Fibroblast of peridontal ligament (primary cell): ENCODE results near the gene TMEM106C.

Experiments used
- DNase-seq: peaks from one replicate; pipeline ENCODE4 v3.0.0-alpha.2; 2010; ENCODE audit errors: extremely low read depth

Gene TMEM106C

DNA sequence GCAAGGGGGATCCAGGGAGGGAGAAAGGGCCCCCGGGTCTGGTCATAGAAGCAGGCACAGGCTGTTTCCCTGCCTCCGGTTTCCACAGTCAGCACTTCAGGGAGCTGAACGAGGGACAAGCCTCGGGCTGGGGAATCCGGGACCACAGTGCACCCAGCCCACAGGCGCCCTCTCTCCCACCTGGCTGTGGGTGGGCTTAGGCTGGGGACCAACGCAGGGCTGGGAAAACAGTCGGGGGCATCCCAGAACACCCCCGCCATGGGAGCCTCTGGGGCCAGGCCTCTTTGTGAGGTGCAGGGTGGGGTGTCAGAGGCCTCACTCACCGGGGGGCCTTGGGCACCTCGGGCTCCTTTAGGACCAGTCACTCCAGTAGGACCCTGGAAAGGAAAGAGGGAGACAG, 16.3 kb downstream of the TMEM106C start:
- no peak for DNase-seq

DNA sequence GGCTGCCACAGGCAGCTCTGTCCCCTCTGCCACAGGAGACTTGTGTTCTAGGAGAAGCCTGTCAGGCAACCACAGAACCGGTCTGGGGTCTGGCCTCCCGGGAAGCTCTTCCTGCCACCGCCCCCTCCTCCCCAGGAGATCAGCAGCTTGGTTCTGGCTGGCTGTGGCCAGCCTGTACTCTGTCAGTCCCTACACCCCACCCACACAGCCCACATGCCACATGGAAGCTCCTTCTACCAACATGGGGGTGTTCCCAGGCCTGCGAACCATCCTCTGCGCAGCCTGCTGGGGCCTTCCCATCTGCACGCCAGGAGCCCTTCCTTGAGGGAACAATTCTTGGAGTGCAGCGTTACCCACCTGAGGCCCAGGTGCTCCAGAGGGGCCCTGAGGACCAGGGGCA, 16.8 kb downstream of the TMEM106C start:
- DNase-seq, result no peak

DNA sequence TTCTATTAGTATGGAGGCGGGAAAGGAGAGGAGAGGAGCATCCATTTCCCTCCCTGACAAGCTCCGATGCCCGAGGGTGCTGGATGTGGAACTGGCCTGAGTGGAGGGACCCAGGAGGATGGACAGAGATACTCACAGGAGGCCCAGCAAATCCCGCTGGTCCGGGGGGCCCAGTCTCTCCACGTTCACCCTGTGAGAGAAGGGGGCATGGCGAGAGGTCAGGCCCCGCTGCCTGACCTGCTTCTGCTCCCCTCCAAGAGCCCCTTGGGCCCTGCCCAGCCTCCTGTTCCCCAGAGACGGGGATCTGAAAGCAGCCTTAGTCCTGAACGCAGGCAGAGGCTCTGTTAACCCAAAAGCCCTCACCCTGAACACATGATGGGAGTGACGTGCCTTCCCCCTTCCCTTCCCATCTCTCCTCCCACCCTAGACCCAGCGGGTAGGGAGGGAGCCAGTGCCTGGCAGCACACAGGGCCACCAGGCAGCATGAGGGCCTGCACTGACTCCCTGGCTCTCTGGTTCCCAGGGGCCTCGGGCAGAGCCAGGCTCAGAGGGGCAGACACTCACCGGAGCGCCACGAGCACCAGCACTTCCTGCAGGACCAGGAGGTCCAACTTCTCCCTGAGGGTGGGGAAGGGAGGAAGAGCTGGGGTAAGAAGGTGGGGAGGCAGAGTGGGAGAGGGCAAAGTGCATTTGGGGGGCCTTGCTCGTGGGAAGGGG, 17.5 kb downstream of the TMEM106C start:
- DNase-seq, result no peak

DNA sequence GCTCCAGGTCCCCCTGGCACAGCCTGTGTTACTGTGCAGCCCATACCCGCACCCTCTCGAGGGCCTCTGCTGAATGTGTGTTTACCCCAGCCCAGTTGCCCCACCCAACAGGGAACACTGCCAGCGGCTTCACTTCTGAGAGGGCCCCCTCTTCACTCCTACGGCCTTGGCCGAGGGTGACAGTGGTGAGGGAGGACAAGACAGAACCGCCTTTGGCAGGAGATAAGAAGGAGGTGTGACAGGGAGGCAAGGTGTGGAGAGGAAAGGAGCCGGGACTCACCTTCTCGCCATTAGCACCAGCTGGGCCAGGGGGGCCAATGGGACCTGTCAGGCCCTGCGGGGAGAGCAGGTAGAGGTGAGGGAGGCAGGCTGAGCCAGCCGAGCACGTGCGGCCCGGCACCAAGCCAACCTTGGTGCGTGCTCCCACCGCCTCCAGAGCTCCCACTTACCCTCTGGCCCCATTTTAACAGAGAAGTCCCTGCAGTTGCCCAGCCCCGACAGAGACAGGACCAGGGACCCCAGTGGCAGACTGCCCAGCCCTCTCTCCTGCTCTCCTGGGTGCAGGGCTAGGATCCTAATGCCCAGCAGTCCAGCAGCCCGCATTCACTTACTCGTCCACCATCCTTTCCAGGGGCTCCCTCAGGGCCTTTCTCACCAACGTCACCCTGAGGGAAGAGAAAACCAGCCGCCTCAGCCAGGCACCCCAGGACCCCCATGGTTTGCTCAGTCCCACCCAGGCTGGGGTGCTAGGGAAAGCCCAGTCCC, 18.3 kb downstream of the TMEM106C start:
- no peak for DNase-seq

DNA sequence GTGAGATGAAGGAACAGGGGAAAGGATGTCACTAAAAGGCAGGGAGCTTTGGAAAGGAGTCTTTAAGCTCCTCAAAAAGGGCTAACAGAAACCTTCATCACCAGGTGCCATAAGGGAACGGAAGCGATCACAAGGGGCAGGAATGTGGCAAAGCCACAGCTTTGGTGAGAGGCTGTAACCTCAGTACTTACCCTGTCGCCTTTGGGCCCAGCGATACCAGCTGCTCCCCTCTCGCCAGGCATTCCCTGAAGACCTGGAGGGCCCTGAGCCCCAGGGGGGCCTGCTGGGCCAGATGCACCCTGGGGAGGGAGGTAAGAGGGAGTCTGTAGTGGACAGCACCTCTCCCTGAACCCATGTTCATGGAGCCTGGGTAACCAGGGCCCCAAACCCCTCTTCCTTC, 18.9 kb downstream of the TMEM106C start:
- no peak for DNase-seq

DNA sequence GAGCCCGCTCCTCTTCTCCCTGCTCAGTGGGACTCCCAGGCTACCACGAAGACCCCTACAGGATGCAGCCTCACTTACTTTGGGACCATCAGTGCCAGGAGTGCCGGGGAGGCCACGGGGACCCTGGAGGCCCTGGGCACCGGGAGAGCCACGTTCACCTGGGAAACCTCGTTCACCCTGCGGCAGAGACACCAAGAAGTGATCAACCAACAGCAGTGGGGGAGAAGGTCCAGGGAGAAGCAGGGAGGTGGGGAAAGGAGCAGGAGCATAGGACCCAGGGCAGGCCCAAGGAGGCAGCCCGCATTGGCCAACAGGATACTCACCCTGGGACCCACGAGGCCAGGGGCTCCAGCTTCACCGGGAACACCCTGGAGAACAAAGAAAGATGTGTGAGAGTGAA, 19.4 kb downstream of the TMEM106C start:
- DNase-seq, result no peak

DNA sequence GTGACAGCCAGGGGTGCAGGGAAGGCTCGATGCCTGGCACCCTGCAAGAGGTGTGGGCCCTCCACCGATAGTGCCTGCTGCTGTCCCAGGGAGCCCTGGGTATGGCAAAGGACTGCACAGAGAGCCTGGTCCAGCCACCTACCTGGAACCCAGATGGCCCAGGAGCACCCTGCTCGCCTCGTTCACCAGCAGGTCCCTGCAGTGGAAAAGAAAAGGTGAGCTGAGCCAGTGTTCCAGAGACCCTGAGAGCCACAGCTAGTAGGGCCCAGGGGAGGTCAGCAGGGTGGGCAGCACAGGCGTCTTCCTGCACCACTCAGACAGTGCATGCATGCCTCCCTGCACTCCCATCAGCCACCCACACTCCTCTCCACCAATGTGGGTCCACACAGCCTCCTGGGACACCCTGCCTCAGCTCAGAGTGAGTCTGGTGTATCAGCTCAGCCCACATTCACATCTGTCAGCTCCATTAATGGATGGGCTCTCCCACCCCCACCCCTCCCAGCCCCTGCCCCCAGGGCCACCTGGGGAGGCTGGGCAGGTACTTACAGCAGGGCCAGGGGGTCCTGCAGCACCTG, 20.2 kb downstream of the TMEM106C start:
- no peak for DNase-seq

DNA sequence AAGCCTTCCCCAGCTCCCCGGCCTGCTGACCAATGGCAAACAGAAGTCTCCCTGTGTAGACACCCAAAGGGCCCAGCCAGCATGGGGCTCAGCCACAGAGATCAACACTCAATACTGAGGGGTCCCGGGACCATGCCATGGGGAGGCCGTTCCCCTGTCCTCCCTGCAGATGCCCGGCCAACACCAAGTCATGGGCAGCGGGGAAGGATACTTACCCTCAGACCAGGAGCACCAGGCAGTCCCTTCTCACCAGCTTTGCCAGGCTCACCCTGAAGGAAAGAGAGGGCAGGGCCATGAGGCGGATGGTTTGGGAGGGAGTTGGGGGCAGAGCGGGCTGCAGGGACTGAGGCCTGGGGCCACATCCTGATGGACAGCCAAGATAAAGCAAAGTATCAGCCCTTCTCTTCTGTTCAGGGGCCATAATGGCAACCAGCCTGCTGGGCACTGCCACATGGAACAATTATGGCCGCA, 21.0 kb downstream of the TMEM106C start:
- no peak for DNase-seq

DNA sequence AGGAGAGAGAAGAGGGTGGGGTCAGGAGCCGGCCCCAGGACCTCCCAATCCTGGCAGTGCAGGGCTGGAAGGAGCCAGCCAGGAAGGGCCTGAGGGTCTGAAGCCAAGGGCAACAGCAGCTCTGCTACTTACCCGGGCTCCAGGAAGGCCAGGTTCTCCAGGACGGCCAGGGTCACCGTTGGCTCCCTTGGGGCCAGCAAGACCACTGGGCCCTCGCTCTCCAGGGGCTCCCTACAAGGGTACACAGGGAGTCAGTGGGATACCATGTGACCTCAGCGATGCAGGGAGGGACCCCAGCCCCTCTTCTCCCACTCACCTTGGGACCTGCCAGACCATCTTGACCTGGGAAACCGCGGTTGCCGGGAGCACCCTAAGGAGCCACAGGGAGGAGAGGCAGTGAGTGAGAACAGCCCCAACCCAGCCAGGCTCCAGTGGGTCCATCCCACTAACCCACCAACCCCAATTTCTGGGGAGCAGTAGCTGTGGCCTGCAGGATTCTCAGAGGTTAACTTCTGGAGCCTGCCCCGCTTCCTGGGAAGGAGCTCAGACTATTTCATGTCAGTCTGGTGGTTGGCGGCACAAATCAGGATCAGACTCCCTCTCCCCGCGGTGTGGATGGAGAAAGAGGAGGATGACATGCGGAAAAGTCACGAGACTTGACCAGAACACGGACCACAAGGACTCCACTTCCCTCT, 22.3 kb downstream of the TMEM106C start:
- DNase-seq, result no peak

DNA sequence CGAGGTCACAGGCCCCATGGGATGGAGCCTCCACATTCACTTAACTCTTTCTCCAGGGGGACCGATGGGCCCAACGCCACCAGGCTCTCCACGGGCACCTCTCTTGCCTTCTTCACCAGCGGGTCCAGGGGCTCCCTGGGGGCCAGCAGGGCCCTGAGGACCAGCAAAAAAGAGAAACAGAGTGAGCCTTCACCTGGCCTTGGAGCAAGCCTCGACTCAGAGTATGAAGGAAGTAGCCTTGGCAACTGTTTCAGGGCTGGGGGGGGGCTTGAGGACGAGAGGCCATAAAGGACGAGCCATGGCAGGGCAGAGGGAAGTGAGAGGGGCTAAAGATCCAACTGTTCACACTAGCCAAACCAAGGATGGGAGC, 22.9 kb downstream of the TMEM106C start:
- DNase-seq, result no peak

DNA sequence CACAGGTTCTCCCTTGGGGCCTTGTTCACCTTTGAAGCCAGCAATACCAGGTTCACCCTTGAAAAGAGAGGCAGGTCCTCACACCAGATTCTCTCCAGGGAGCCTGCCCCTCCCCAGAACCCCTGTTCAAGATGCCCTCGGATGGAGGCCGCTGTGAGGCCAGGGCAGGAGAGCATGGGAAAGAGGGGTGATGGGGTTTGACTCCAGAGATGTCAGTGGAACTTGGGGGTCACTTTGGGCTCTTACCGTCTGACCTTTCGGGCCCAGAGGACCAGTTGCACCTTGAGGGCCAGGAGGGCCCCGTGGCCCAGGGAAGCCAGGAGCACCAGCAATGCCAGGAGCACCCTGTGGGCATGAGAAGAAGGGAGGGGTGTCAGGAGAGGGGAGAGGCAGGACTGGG, 23.4 kb downstream of the TMEM106C start:
- DNase-seq, result no peak

DNA sequence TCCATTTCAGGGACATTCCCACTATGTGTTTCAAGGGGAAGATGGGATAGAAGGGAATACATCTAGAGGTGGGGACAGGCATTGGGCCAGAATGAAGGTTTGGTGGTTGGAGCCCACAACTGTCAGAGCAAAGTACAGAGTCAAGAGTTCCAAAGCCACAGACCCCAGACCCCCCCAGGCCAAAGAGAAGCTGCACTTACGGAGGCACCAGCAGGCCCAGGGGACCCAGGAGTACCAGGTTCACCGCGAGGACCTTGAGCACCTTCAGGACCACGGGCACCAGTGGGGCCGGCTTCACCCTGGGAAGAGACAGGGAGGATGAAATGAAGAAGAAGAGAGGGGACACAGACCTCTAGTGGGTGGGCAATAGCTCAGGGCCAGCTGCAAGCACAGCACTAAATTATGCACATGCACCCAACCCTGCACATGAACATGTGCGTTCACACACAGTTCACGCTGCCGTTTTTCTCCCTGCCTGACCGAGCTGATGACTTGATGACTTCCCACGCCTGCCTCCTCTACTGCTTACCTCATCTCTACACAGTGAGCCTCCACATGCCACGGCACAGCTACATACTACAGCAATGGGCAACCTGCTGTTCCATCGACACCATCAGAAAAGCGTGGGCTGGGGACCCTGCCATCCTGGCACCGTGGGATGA, 24.1 kb downstream of the TMEM106C start:
- DNase-seq, result no peak

DNA sequence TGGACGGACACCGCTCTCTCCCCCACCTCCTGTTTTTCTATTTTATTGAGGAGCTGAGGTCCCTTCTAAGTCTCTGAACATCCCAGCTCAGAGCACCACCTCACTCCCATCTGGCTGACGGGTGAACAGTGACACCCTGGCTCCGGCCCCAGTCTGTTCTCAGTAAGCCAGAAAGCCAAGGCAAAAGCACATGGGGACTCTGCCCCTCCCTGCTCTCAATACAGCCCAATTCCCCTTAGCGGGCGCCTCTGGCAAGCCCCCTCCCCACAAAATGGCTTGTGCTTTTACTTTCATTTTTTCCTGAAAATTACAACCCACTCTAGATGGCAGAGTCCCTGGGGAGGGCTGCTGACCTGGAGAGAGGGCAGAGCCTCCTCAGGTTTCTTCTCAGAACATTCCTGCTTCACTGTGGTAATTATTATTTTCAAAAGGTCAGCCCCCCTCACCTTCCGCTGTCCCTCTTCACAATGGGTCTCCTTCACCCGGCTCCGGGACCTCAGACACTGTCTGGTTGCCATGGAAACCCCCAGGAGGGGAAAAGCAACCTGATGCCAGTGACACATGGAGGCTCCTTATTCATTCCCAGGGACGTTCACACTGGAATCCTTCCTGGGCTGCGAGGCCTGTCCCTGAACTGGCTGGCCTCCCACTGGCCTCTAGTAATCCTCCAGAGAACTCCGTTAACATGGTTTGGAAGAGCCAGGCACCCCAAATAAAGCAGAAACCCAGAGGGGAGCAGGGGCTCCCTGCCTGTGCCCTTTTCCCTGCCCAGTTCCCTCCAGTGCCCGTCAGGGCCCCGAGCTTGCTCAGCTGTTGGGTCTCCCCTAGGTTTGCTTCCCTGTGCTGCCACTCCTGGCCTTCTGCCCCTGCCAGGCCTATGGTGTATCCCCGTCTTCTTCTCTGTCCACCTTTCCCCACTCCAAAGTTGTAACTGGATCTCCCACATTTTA, 25.0 kb downstream of the TMEM106C start:
- DNase-seq, result no peak

DNA sequence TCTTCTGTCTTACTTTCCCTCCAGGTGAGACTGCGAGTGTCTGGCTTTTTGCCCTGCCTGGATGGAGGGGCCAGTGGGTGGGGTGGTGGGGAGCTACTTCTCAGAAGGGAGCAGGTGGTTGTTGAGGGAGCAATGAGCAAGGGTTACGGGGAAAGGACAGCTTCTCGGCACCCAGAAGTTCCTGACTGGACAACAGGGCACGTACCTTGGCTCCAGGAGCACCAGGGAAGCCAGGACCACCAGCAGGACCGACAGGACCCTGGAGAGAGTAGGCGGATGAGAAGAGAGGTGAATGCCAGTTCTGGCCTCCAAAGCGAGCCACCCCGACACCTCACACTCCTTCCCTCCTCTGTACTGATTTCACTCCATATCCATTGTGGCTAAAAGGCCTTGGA, 25.6 kb downstream of the TMEM106C start:
- no peak for DNase-seq

DNA sequence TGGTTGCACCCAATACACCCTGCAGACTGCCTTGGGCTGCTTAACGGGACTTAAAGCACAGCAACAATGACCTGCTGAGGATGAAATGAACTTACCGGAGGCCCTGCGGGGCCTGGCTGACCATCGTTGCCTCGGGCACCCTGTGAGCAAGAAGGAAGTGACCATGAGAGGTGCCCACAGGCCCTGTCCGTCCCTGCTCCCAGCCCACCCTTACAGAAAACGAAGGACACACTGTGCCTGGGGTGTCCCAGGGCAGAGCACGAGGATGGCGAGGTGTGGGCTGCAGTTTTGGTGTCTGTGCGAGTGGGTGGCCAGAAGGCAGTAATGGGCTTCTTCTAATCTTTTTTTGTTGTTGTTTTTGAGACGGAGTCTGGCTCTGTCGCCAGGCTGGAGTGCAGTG, 26.3 kb downstream of the TMEM106C start:
- DNase-seq, result no peak

DNA sequence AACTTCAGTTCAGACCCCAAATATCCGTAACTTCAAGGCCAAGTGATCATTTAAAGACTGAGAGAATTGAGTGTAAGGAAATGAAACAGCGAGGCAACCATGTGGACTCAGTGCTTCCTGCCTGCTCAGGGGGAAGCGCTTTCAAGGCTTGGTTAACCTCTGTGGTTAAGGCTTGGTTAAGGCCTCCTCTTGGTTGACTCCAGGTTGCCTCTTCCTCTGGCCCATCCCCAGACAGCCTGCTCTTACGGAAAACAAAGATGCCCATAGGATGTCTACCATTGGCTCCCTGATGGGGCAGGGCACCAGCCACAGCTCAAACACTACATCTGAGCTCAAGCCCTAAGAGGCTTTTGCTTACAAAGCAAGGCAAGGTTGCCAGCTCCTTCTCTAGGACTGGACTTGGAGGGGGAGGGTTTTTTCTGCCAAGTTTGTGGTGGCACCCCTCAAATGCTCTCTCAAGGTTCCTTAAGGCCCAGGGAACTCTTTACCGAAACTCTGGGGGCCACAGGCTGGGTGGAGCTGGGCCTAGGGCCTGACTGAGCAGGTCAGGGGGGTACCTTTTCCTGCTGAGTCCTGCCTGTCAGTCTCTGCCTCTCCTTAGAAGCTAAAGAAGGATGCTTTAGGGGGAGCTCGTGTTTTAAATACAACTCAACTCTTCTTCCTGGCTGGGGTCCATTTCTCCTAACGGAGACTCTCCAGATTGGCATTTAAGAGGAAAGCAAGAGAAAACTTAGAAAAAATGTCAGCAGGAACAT, 27.1 kb downstream of the TMEM106C start:
- peak; percentile 61 for DNase-seq

DNA sequence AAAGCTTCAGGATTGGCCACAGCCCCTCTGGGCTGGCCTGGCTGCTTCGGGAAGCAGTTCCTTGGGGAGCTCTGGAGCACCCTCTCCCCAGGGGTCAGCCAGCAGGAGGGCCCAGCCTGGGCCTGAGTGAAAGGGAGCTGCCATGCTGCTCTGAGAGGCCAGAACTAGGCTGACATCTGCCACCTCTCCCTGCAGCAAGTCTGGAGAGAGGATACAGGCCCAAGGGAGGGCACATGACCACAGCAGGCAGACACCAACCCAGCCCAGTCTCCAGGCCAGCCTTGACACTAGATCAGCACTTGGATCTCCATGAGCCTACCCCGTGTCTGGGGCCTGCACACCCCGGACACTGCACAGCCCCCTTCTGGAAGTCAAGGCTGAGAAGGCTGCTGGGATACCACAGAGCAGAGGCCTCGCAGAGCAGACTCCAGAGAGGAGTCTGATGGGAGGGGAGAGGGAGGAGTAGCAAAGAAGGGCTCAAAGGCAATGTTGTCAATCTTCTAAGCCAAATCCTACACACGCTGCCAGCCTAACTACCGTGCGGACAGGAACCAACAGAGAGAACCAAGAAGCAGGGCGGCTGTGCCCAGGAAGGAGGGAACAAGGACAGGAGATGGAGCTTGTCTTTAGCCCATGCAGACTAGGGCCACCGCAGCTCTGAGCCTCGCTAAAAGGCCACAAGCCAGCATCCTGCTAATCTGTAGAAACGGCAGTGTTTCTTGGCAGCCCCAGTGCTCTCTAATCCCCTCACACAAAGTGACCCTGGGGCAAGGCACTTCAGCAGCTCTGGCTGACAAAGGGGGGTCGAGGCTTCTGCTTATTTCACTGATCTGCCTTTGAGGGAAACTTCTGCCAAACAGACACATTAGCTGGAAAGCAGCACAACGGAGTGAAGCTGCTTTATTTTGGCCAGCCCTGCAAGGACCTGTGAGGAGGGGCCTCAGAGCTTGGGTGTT, 28.0 kb downstream of the TMEM106C start:
- DNase-seq, result no peak

DNA sequence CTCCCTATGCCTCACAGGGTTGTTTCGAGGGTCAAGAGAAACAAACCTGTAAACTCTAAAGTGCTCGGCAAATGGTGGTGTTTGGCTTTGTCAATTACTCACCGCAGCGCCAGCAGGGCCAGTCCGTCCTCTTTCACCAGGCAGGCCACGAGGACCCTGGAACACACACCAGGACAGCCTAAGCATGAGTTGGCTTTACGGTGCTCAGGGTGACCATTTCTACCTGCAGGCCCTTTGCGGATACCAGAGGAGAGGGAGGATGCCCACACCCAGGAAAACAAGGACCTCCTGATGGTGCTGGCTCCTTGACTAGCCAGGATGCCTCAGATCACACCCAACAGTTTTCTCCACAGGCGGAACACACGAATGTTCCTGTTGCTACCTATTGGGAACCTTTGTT, 29.4 kb downstream of the TMEM106C start:
- no peak for DNase-seq

DNA sequence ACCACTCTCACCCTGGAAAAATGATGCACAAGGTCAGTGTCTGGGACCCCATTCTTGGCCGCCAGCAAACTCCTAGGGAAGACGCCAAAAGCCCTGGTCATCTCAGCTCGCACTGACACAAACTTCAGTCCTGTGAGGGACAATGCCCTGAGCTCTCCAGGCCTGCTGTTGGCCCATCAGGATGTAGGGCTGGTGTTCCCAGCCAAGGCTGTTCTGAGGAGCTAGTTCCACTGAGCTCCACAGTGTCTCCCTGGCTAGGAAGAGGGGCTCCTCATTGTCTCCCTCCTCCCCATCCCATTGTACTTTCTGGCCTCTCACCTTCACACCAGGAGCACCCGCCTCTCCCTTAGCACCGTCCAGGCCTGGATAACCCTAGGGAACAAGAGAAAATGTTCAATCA, 30.1 kb downstream of the TMEM106C start:
- no peak for DNase-seq
